B cell (primary cell): ENCODE measurements around the gene OSR1. TPM values are rescaled to one million over a fixed set of nuclear protein-coding genes. Genes with fewer than 3 reads are reported as not detected.

Experiments
- ATAC-seq: fragments of 200-7000 bp; cut with Tn5 transposase; one replicate; pipeline ENCODE4 v1.10.0; 2021; ENCODE audit warnings: low read depth, mild to moderate bottlenecking, moderate number of reproducible peaks, moderate library complexity
- CTCF ChIA-PET: fragments of 350-600 bp; sonication (Branson Sonifier 250); formaldehyde crosslinking; loops from one replicate; lab custom pipeline; 2021; ENCODE audit warnings: antibody characterized with exemption, inconsistent platforms; lab: Charles Lee
- POLR2A ChIA-PET: fragments of 350-600 bp; sonication (Branson Sonifier 250); formaldehyde crosslinking; loops from one replicate; lab custom pipeline; 2021; ENCODE audit warnings: antibody characterized with exemption; lab: Charles Lee
- DNase-seq: peaks from one replicate; pipeline ENCODE4 v3.0.0; 2013
- H2AFZ ChIP-seq: 2 replicates; pipeline ENCODE4 v1.6.1; 2012; ENCODE audit warnings: mild to moderate bottlenecking, low read depth, low read length; ENCODE audit not compliant: insufficient read depth, poor library complexity, severe bottlenecking
- H3K27ac ChIP-seq, 2 donors: 1 replicate in 1 of 2; 2 replicates in 1 of 2; pipeline ENCODE4 v1.5.1; 2012 to 2013; ENCODE audit warnings: low read length in 2 of 2, mild to moderate bottlenecking in 2 of 2, moderate library complexity in 1 of 2
- H3K27me3 ChIP-seq, 4 experiments: fragments of 200-600 bp in 1 of 4; sonication (generic) in 1 of 4; replicated peaks in 1 of 4; 1 replicate in 2 of 4; 2 replicates in 2 of 4; pipeline versions ENCODE4 v1.6.1 to v1.7.0; 2013 to 2016; ENCODE audit warnings: low read length in 3 of 4, mild to moderate bottlenecking in 2 of 4, mixed read lengths in 1 of 4, moderate library complexity in 1 of 4; ENCODE audit not compliant: insufficient read depth in 4 of 4, control insufficient read depth in 3 of 4; ENCODE audit errors: control extremely low read depth in 1 of 4
- H3K36me3 ChIP-seq, 2 experiments: replicated peaks in 1 of 2; 1 replicate in 1 of 2; 2 replicates in 1 of 2; pipeline versions ENCODE4 v1.6.1 to v1.7.1; 2013; ENCODE audit warnings: low read length in 1 of 2; ENCODE audit not compliant: insufficient read depth in 2 of 2, control insufficient read depth in 1 of 2; ENCODE audit errors: control extremely low read depth in 1 of 2, extremely low read depth in 1 of 2
- H3K4me1 ChIP-seq, 2 donors: fragments of 200-600 bp in 1 of 2; sonication (generic) in 1 of 2; 1 replicate in 1 of 2; 2 replicates in 1 of 2; pipeline versions ENCODE4 v1.5.1 to v1.6.1; 2013 to 2017; ENCODE audit warnings: low read length in 2 of 2; ENCODE audit not compliant: control insufficient read depth in 2 of 2, insufficient read depth in 2 of 2
- H3K4me2 ChIP-seq: replicated peaks from 2 replicates; pipeline ENCODE3; 2012; ENCODE audit warnings: mild to moderate bottlenecking, low read depth, low read length; ENCODE audit not compliant: poor library complexity, severe bottlenecking
- H3K4me3 ChIP-seq, 5 experiments: fragments of 200-600 bp in 1 of 5; sonication (generic) in 1 of 5; 1 replicate in 3 of 5; 2 replicates in 2 of 5; pipeline versions ENCODE4 v1.5.1 to v1.7.0; 2011 to 2016; ENCODE audit warnings: low read length in 4 of 5, mild to moderate bottlenecking in 4 of 5, low read depth in 2 of 5, control low read depth in 1 of 5, moderate library complexity in 1 of 5; ENCODE audit not compliant: insufficient read depth in 1 of 5; ENCODE audit errors: control extremely low read depth in 1 of 5, extremely low read depth in 1 of 5
- H3K79me2 ChIP-seq: fragments of 200-600 bp; sonication (generic); one replicate; pipeline ENCODE4 v1.6.0; 2016; ENCODE audit warnings: low read length; ENCODE audit not compliant: control insufficient read depth, insufficient read depth
- H3K9ac ChIP-seq: fragments of 200-600 bp; sonication (generic); 2 replicates; pipeline ENCODE4 v1.6.1; 2017; ENCODE audit warnings: mild to moderate bottlenecking, low read length, moderate library complexity
- H3K9me3 ChIP-seq, 3 donors: one replicate each; pipeline versions ENCODE4 v1.6.1 to v1.7.1; 2013; ENCODE audit warnings: low read length in 2 of 3; ENCODE audit not compliant: control insufficient read depth in 2 of 3, insufficient read depth in 1 of 3; ENCODE audit errors: control extremely low read depth in 1 of 3
- H4K20me1 ChIP-seq: 2 replicates; pipeline ENCODE4 v1.6.0; 2012; ENCODE audit warnings: mild to moderate bottlenecking, low read length; ENCODE audit not compliant: insufficient read depth, control insufficient read depth, poor library complexity, severe bottlenecking
- H3K27ac Mint-ChIP-seq: one replicate; pipeline ENCODE4 v1.8.0; 2021; ENCODE audit warnings: mixed read lengths
- H3K27me3 Mint-ChIP-seq: one replicate; pipeline ENCODE4 v1.8.0; 2021; ENCODE audit warnings: mixed read lengths
- H3K4me1 Mint-ChIP-seq: one replicate; pipeline ENCODE4 v1.8.0; 2021; ENCODE audit warnings: mixed read lengths
- H3K4me3 Mint-ChIP-seq: one replicate; pipeline ENCODE4 v1.8.0; 2021; ENCODE audit warnings: mixed read lengths
- H3K9me3 Mint-ChIP-seq: one replicate; pipeline ENCODE4 v1.8.0; 2022; ENCODE audit warnings: mixed read lengths; ENCODE audit not compliant: insufficient read depth
- EZH2 ChIP-seq: IDR thresholded peaks from 2 replicates; pipeline ENCODE4 v1.6.1; 2012; ENCODE audit warnings: borderline replicate concordance, low read depth, mild to moderate bottlenecking, moderate library complexity, low read length; ENCODE audit not compliant: insufficient read depth, poor library complexity, severe bottlenecking
- WGBS: methylation state at CpG from one replicate; pipeline ENCODE4 v1.1.5; 2013; ENCODE audit warnings: missing lambda C conversion rate; ENCODE audit not compliant: insufficient coverage; 5-methylcytosine and 5-hydroxymethylcytosine counted together
- intact Hi-C: fragments of 100-400 bp; cut with micrococcal nuclease; formaldehyde crosslinking; loops from one replicate; pipeline ENCODE4 v1.10.0; 2022
- polyA plus RNA-seq: library from polyadenylated mRNA; depleted of rRNA; stranded (reverse); fragments of >200 nt; gene quantifications from 2 replicates; pipeline ENCODE4 v1.2.3, GENCODE V29; 2012
- total RNA-seq, 2 donors: library from RNA; stranded (reverse); fragments of 120-200 nt in 1 of 2; gene quantifications; 1 replicate in 1 of 2; 2 replicates in 1 of 2; pipeline versions ENCODE4 v1.2.3 to v1.2.4, GENCODE V29; 2013 to 2022
- TF ChIP-seq, protein P1 (sequence below): fragments of 200-600 bp; IDR thresholded peaks from one replicate; pipeline ENCODE4 v1.8.0; 2022; ENCODE audit warnings: antibody characterized with exemption, mild to moderate bottlenecking

Gene OSR1
- total and polyA plus RNA-seq, 2 donors (not counting 1 experiment from before 2014, with no cell fraction given): not detected

DNA sequence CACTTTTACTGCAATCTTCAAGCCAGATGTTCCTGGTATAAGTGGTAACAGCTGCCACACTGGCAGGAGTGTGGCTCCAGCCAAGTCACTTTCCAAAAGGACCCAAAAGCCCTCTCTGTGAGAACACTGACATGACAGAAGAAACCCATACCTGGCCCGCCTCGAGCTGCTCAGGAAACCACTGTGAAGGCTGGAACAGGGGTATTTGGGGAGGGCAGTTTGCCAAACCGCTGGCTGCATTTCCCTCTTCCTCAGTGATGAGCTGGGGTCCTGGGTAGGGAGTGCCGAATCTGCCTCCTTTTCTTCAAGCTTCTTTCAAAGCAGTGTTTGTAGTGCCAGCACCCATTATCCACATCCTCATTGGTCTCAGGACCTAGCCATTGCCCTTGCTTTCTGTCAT, 10.3 kb upstream of the OSR1 start:
- no peak for ATAC-seq
- Mint-ChIP-seq H3K27me3 (peaks cover 35% of the 10 kb centered on the region), H3K4me3 (no peak overlapping the region), H3K9me3 (no peaks in the 10 kb centered on the region), H3K4me1 (peaks cover under 1% of the 10 kb centered on the region), H3K27ac (no peak overlapping the region)
- H3K4me2 ChIP-seq: no peak overlapping the region
- WGBS: 50% methylated on average over 2 of the region's 4 CpGs
- DNase-seq: no peak
- no peak overlapping the region for H2AFZ ChIP-seq
- H3K27me3 ChIP-seq: peaks cover 0 to 6% (median 5%) of the 10 kb centered on the region in 4 experiments
- H3K9ac ChIP-seq: no peak overlapping the region
- POLR2A ChIA-PET: no interaction called here
- H3K9me3 ChIP-seq: no peaks in the 10 kb centered on the region
- intact Hi-C loops: no loop called here
- no peaks in the 10 kb centered on the region for H3K4me1 ChIP-seq
- no peaks in the 10 kb centered on the region for H3K79me2 ChIP-seq
- CTCF ChIA-PET: interaction anchor here (1.0 to 1.5 kb wide), 2 partner anchors 9 to 849 kb away, joined by 4 read pairs; no protein-coding TSS in a partner anchor
- H3K36me3 ChIP-seq: no peaks in the 10 kb centered on the region
- no peak overlapping the region for H3K4me3 ChIP-seq
- no peak overlapping the region for H3K27ac ChIP-seq
- TF ChIP-seq EZH2: no peak
- TF ChIP-seq, protein P1, sequence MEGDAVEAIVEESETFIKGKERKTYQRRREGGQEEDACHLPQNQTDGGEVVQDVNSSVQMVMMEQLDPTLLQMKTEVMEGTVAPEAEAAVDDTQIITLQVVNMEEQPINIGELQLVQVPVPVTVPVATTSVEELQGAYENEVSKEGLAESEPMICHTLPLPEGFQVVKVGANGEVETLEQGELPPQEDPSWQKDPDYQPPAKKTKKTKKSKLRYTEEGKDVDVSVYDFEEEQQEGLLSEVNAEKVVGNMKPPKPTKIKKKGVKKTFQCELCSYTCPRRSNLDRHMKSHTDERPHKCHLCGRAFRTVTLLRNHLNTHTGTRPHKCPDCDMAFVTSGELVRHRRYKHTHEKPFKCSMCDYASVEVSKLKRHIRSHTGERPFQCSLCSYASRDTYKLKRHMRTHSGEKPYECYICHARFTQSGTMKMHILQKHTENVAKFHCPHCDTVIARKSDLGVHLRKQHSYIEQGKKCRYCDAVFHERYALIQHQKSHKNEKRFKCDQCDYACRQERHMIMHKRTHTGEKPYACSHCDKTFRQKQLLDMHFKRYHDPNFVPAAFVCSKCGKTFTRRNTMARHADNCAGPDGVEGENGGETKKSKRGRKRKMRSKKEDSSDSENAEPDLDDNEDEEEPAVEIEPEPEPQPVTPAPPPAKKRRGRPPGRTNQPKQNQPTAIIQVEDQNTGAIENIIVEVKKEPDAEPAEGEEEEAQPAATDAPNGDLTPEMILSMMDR: no peak
- no peaks in the 10 kb centered on the region for H4K20me1 ChIP-seq

DNA sequence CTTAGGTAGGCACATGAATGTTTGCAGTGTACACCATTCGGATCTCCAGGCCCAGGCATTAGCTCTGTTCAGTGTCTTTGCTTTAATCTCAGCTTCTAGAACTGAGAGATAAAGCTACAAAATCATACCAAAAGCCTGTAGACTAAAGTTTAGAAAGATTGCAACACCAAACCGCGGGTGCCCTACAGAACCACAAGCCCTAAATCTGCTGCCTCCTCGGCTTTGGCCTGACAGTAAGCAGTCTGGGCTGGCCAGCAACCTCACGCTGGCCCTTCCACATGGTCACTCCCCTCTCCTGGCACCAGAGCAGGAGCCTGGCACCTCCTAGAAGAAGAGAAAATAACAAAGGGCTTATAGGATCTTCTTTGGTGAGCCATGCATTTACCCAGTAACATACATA, 8.9 kb upstream of the OSR1 start:
- ATAC-seq (no peak), DNase-seq (no peak)
- 82% methylated on average over 1 of the region's 5 CpGs for WGBS
- peaks cover 0 to 7% (median 5%) of the 10 kb centered on the region in 4 experiments for H3K27me3 ChIP-seq
- TF ChIP-seq EZH2: no peak
- TF ChIP-seq, protein P1: no peak
- no peak overlapping the region for H3K4me2 ChIP-seq
- H3K4me3 ChIP-seq: no peak overlapping the region
- no peaks in the 10 kb centered on the region for H3K9me3 Mint-ChIP-seq
- H3K27ac ChIP-seq: no peak overlapping the region
- H3K4me1 Mint-ChIP-seq: peaks cover 14% of the 10 kb centered on the region
- H4K20me1 ChIP-seq: no peaks in the 10 kb centered on the region
- no peaks in the 10 kb centered on the region for H3K79me2 ChIP-seq
- no peak overlapping the region for H2AFZ ChIP-seq
- ChIA-PET CTCF (interaction anchor here (2.0 kb wide), 1 partner anchor 10 kb away, joined by 8 read pairs; no protein-coding TSS in a partner anchor), POLR2A (no interaction called here)
- no peak overlapping the region for H3K4me3 Mint-ChIP-seq
- H3K9ac ChIP-seq: no peak overlapping the region
- H3K9me3 ChIP-seq: no peaks in the 10 kb centered on the region
- no peak overlapping the region for H3K27ac Mint-ChIP-seq
- peaks cover 7 to 10% of the 10 kb centered on the region in 2 donors for H3K4me1 ChIP-seq
- no peaks in the 10 kb centered on the region for H3K36me3 ChIP-seq
- intact Hi-C loops: no loop called here
- H3K27me3 Mint-ChIP-seq: peaks cover 32% of the 10 kb centered on the region
